Fibroblast of the aortic adventitia (primary cell): ENCODE data around the gene NDUFV3. TPM values are rescaled to one million over a fixed set of nuclear protein-coding genes. Genes with fewer than 3 reads are reported as not detected.
"Not testable (repeated sequence)": the region's sequence is repeated elsewhere in the genome, so short reads cannot be mapped to it uniquely, and the experiment has no call there.

Source experiments
- DNase-seq: peaks from one replicate; pipeline ENCODE4 v3.0.0-alpha.2; 2010; ENCODE audit warnings: low read depth
- H3K4me3 ChIP-seq: 2 replicates; pipeline ENCODE4 v1.5.1; 2011; ENCODE audit warnings: low read depth, mild to moderate bottlenecking, control low read depth, low read length, moderate library complexity
- CTCF ChIP-seq: IDR thresholded peaks from 2 replicates; pipeline ENCODE4 v1.5.1; 2011; ENCODE audit warnings: mild to moderate bottlenecking, low read length, control low read depth, inconsistent platforms; ENCODE audit not compliant: insufficient read depth
- total RNA-seq: library from RNA; depleted of rRNA; stranded (reverse); fragments of >200 nt; gene quantifications from 2 replicates; pipeline ENCODE4 v1.2.3, GENCODE V29; 2012; ENCODE audit warnings: low replicate concordance

The NDUFV3 gene
- 51.4 and 53.1 TPM in 2 replicates for total RNA-seq

DNA sequence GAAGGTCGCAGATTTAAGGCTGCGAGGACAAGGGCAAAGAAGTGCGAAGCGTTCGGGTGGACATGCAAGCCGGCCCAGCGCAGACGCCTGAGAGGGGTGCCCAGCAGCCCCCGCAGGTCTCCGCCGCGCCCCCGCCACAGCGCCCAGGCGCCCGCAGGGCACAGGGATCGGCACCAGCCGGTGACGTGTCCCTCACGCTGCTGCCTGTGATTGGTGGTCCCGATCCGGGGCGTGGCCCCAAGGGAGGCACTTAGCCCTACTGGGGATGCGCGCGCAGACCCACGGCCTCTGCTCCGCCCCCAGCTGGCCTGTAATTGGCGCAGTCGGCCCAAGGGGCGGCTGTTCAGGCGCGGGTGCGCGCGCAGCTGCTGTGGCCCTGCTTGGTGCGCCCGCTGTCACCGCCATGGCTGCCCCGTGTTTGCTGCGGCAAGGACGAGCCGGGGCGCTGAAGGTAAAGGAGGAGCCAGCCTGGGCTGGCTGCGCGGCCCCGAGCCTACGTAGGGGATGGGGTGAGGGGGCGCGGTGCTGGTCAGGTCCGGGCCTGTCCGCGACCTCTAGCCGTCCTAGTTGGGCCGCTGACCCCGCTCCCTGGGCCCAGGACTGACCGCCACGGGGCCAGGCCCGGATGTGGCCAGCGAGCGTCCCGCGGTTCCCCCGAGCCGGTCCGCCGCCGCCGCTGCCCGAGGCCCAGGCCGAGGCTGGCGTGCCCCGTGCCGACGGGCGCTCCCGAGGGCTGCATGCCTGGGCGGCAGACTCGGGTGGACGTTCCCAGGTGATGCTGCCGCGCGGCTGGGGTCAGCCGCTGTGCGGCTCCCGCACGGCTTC lies at the start of gene NDUFV3:
NDUFV3 (plus strand) TSS at position 379 of the 825 bp plus-strand sequence; CDS start at position 404, 25 bp downstream.
- no peak for TF ChIP-seq CTCF
- peak within 1 kb of the TSS; percentile 87 for H3K4me3 ChIP-seq
- peak; percentile 96 for DNase-seq

GRCh38 chr21:42844411-42845113 lies 48.5 kb upstream of the NDUFV3 start:
- H3K4me3 ChIP-seq, result no peak overlapping the region
- TF ChIP-seq CTCF, result no peak
- no peak for DNase-seq

- no peak for TF ChIP-seq CTCF
- DNase-seq, result peak; percentile 54
- H3K4me3 ChIP-seq, result no peak overlapping the region
Observed at GRCh38 chr21:42845296-42845965, 47.7 kb upstream of the NDUFV3 start.

DNA sequence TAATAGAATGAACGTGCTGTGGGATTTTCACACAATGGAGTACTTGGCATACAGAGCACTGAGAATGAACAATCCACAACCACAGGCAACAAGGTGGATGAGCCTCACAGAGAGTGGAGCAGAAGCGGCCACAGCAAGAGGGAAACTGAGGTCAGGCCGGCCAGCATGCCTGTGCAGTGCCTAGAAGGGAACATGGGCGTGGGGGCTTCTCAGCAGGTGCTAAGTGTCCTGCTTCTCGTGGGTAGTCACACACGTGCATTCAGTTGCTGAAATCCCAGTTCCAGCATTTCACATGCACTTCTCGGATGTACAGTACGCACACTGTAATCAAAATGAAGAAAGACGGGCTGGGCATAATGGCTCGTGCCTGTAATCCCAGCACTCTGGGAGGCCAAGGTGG lies 46.9 kb upstream of the NDUFV3 start:
- no peak overlapping the region for H3K4me3 ChIP-seq
- no peak for TF ChIP-seq CTCF
- DNase-seq, result no peak

GRCh38 chr21:42847051-42847707 lies 45.9 kb upstream of the NDUFV3 start:
- no peak for DNase-seq
- TF ChIP-seq CTCF, result no peak

DNA sequence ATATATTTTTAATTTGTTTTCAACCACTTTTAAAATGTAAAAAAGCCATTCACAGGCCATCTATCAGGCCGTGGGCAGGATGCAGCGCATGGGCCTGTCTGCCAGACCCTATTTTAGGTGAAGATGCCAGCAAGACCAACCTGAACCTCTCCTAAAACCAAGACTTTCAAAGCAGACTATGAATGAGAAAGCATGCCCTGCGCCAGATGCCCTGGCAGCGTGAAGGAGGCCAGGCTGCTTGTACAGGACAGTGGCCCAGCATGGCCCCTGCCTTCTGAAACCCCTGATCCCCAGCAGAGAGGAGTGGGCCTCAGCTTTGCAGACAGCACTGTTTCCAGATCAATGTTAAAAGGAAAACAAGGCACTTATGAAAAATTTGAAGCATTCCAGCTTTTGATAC lies 45.4 kb upstream of the NDUFV3 start:
- no peak overlapping the region for H3K4me3 ChIP-seq
- TF ChIP-seq CTCF, result no peak
- no peak for DNase-seq

More at GRCh38 chr21:42847051-42847707, 45.9 kb upstream of the NDUFV3 start:
- no peak overlapping the region for H3K4me3 ChIP-seq

- not testable (repeated sequence) for H3K4me3 ChIP-seq, DNase-seq
Observed at GRCh38 chr21:42848144-42848931, 44.8 kb upstream of the NDUFV3 start.
